Tibial artery (tissue), 4 donors: Measurements from ENCODE around the gene AMH.

Experiments used
- DNase-seq, 2 donors: peaks; one replicate each; pipeline ENCODE4 v3.0.0-alpha.2; 2019
- H3K27ac ChIP-seq, 2 donors: fragments of 200-600 bp; sonication (generic) in 1 of 2; 1 replicate in 1 of 2; 2 replicates in 1 of 2; pipeline ENCODE4 v1.5.1; 2018 to 2019; ENCODE audit warnings: mild to moderate bottlenecking in 1 of 2
- H3K27me3 ChIP-seq, 2 donors: fragments of 200-600 bp; sonication (generic) in 1 of 2; one replicate each; pipeline versions ENCODE4 v1.5.1 to v1.6.0; 2016 to 2019
- H3K36me3 ChIP-seq, 3 donors: fragments of 200-600 bp; sonication (generic) in 2 of 3; one replicate each; pipeline ENCODE4 v1.5.1; 2016 to 2019; ENCODE audit warnings: mild to moderate bottlenecking in 2 of 3
- H3K4me1 ChIP-seq, 4 donors: fragments of 200-600 bp; sonication (generic) in 2 of 4; 1 replicate in 3 of 4; 2 replicates in 1 of 4; pipeline ENCODE4 v1.5.1; 2016 to 2019
- H3K4me3 ChIP-seq, 2 donors: fragments of 200-600 bp; sonication (generic) in 1 of 2; 1 replicate in 1 of 2; 2 replicates in 1 of 2; pipeline ENCODE4 v1.5.1; 2018 to 2019; ENCODE audit warnings: mild to moderate bottlenecking in 2 of 2
- H3K9me3 ChIP-seq, 3 donors: fragments of 200-600 bp; sonication (generic) in 1 of 3; one replicate each; pipeline ENCODE4 v1.5.1; 2016 to 2019
- intact Hi-C: fragments of 100-400 bp; cut with DNase I; formaldehyde crosslinking; loops from one replicate; pipeline ENCODE4 v1.15.0; 2023; ENCODE audit warnings: low total_unique reads
- TF ChIP-seq, protein P1 (sequence below), 2 experiments: fragments of 200-600 bp in 1 of 2; fragments of 450-650 bp in 1 of 2; IDR thresholded peaks; one replicate each; pipeline ENCODE4 v1.5.1; 2017 to 2019; ENCODE audit warnings: antibody characterized with exemption in 2 of 2, mild to moderate bottlenecking in 1 of 2, moderate library complexity in 1 of 2

The AMH gene

DNA sequence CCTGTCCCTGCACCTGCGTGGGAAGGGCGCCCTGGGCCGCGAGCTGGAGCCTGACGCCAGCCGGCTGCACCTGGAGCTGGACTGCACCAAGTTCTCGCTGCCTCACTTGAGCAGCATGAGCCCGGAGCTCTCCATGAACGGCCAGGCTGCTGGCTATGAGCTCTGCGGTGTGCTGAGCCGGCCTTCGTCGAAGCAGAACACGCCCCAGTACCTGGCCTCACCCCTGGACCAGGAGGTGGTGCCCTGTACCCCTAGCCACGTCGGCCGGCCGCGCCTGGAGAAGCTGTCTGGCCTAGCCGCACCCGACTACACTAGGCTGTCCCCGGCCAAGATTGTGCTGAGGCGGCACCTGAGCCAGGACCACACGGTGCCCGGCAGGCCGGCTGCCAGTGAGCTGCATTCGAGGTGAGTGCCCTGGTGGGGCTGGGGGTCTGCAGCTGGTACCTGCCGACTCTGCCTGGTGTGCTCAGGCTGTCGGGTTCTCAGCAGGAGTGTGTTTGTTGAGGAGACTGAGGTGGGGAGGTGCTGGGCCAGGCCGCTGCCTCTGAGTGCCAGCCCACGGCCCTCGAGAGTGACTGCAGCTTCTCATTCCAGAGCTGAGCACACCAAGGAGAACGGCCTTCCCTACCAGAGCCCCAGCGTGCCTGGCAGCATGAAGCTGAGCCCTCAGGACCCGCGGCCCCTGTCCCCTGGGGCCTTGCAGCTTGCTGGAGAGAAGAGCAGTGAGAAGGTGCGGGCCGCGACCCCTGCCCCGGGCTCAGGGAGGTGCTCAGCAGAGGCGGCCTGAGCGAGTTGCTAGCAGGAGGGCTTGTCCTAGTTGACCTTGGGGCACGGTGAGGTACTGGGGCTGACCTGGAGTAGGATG, 32.5 kb upstream of the AMH start:
- Histone ChIP-seq H3K4me1 (no peaks in the 10 kb centered on the region), H3K36me3 (peaks cover 52 to 99% (median 84%) of the 10 kb centered on the region in 3 donors), H3K4me3 (no peak overlapping the region), H3K27me3 (no peaks in the 10 kb centered on the region), H3K27ac (no peak overlapping the region), H3K9me3 (no peaks in the 10 kb centered on the region)
- no peak for DNase-seq
- TF ChIP-seq, protein P1, sequence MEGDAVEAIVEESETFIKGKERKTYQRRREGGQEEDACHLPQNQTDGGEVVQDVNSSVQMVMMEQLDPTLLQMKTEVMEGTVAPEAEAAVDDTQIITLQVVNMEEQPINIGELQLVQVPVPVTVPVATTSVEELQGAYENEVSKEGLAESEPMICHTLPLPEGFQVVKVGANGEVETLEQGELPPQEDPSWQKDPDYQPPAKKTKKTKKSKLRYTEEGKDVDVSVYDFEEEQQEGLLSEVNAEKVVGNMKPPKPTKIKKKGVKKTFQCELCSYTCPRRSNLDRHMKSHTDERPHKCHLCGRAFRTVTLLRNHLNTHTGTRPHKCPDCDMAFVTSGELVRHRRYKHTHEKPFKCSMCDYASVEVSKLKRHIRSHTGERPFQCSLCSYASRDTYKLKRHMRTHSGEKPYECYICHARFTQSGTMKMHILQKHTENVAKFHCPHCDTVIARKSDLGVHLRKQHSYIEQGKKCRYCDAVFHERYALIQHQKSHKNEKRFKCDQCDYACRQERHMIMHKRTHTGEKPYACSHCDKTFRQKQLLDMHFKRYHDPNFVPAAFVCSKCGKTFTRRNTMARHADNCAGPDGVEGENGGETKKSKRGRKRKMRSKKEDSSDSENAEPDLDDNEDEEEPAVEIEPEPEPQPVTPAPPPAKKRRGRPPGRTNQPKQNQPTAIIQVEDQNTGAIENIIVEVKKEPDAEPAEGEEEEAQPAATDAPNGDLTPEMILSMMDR (IDR thresholded peaks at IDR 0.05), result no peak
- intact Hi-C loops, result no loop called here

DNA sequence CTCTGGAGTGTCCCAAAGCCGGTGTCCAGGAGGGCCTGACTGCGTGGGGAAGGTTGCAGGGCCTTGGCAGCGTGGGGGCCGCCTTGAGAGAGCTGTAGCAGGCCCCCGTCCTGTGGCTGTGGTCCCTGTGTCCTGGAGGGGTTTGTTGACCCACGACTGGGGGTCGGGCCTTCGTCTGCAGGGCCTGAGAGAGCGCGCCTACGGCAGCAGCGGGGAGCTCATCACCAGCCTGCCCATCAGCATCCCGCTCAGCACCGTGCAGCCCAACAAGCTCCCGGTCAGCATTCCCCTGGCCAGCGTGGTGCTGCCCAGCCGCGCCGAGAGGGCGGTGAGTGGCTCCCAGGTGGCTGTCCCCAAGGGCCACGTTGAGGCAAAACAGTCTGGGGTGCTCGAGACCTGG, 31.5 kb upstream of the AMH start:
- no peak overlapping the region for H3K4me3 ChIP-seq
- H3K4me1 ChIP-seq, result no peaks in the 10 kb centered on the region
- TF ChIP-seq, protein P1 (IDR thresholded peaks at IDR 0.05), result no peak
- intact Hi-C loops, result no loop called here
- no peak for DNase-seq
- peaks cover 44 to 99% (median 82%) of the 10 kb centered on the region in 3 donors for H3K36me3 ChIP-seq
- H3K9me3 ChIP-seq, result no peaks in the 10 kb centered on the region
- no peaks in the 10 kb centered on the region for H3K27me3 ChIP-seq
- no peak overlapping the region for H3K27ac ChIP-seq

DNA sequence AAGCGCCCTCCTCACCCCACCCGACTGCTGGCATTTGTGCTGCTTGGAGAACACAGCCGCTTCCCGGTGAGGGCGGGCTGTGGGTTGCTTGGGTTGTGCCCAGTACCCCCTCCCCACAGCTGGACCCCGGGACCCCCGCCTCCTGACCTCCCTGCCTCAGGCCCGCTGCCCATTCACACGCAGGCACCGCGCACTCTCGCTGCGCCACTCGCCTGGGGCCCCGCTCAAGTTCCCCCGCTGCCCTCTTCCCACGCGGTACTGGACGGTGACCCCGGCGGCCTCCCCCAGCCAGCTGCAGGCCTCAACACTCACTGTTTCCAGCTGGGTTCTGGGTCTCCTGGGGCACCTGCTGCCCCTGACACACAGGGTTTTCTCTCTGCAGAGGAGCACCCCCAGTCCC, 29.4 kb upstream of the AMH start:
- no peaks in the 10 kb centered on the region for H3K27me3 ChIP-seq
- intact Hi-C loops, result no loop called here
- H3K9me3 ChIP-seq, result no peaks in the 10 kb centered on the region
- H3K36me3 ChIP-seq, result peaks cover 26 to 99% (median 78%) of the 10 kb centered on the region in 3 donors
- H3K4me3 ChIP-seq, result no peak overlapping the region
- no peak for DNase-seq
- H3K27ac ChIP-seq, result no peak overlapping the region
- TF ChIP-seq, protein P1 (IDR thresholded peaks at IDR 0.05), result no peak
- H3K4me1 ChIP-seq, result no peaks in the 10 kb centered on the region

DNA sequence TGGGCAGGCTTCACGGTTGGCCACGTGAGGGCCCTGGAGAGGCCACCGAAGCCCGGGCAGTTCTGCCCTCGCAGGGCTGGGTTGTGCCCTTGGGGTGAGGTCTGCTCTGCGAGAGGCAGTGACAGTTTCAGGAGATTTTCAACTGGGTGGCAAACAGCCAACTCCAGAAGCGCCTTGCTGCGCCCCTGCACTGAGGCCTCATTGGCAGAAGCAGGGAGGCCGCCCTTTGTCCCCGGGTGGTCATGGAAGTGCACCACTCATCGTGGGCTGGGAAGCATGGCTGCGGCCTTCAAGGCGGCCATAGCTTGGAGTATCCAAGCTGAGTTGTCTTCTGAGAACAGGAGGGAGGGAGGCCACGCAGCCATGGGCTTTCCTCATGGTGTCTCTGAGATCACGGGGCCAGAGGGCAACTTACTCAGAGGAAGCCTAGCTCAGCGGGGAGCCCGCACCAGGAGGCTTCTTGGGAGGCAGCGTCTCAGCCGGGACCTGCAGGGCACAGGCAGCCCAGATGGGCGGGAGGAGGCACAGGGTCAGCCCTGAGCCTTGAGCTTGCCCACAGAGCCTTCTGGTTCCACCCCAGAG, 27.8 kb upstream of the AMH start:
- Histone ChIP-seq H3K4me3 (no peak overlapping the region), H3K36me3 (peaks cover 26 to 99% (median 77%) of the 10 kb centered on the region in 3 donors), H3K9me3 (no peaks in the 10 kb centered on the region), H3K27ac (no peak overlapping the region), H3K4me1 (no peaks in the 10 kb centered on the region), H3K27me3 (no peaks in the 10 kb centered on the region)
- no peak for DNase-seq
- TF ChIP-seq, protein P1 (IDR thresholded peaks at IDR 0.05), result no peak
- intact Hi-C loops, result no loop called here

DNA sequence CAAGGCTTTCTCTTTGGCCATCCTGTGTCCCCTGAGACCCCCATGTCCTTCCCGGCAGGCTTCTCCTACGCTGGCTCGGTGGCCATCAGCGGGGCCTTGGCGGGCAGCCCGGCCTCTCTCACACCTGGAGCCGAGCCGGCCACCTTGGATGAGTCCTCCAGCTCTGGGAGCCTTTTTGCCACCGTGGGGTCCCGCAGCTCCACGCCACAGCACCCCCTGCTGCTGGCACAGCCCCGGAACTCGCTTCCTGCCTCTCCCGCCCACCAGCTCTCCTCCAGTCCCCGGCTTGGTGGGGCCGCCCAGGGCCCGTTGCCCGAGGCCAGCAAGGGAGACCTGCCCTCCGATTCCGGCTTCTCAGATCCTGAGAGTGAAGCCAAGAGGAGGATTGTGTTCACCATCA, 27.2 kb upstream of the AMH start:
- no peak for DNase-seq
- TF ChIP-seq, protein P1 (IDR thresholded peaks at IDR 0.05), result peak; percentile 16 to 19
- peaks cover 26 to 99% (median 77%) of the 10 kb centered on the region in 3 donors for H3K36me3 ChIP-seq
- H3K9me3 ChIP-seq, result no peaks in the 10 kb centered on the region
- no peaks in the 10 kb centered on the region for H3K4me1 ChIP-seq
- no peak overlapping the region for H3K4me3 ChIP-seq
- intact Hi-C loops, result no loop called here
- H3K27ac ChIP-seq, result no peak overlapping the region
- no peaks in the 10 kb centered on the region for H3K27me3 ChIP-seq
